Skeletal muscle satellite cell (primary cell): Measurements from ENCODE around the gene HSD17B13.
A peak's percentile ranks its signal among the peaks of the same experiment; 100 is the strongest.
"Not testable (repeated sequence)": the region's sequence is repeated elsewhere in the genome, so short reads cannot be mapped to it uniquely, and the experiment has no call there.

Experiments
- H3K27me3 ChIP-seq: 2 replicates; pipeline ENCODE4 v1.7.0; 2013; ENCODE audit warnings: low read length; ENCODE audit not compliant: control insufficient read depth, insufficient read depth
- H3K36me3 ChIP-seq: 2 replicates; pipeline ENCODE4 v1.7.0; 2013; ENCODE audit warnings: mild to moderate bottlenecking, control low read depth, low read length; ENCODE audit not compliant: insufficient read depth
- H3K4me1 ChIP-seq: 2 replicates; pipeline ENCODE4 v1.7.0; 2013; ENCODE audit warnings: low read length; ENCODE audit not compliant: control insufficient read depth, insufficient read depth
- H3K4me2 ChIP-seq: 2 replicates; pipeline ENCODE4 v1.7.0; 2013; ENCODE audit warnings: mild to moderate bottlenecking, low read length
- H3K4me3 ChIP-seq: 2 replicates; pipeline ENCODE4 v1.7.0; 2013; ENCODE audit warnings: low read length
- H3K9ac ChIP-seq: 2 replicates; pipeline ENCODE4 v1.7.0; 2013; ENCODE audit warnings: mild to moderate bottlenecking, low read depth, low read length, moderate library complexity
- H3K9me3 ChIP-seq: replicated peaks from 2 replicates; pipeline ENCODE4 v1.7.0; 2013; ENCODE audit warnings: mild to moderate bottlenecking, control low read depth, low read length

Gene HSD17B13

GRCh38 chr4:87345139-87345538, 22.5 kb upstream of the HSD17B13 start:
- Histone ChIP-seq H3K4me3 (no peak overlapping the region), H3K4me1 (peaks cover 11% of the 10 kb centered on the region), H3K9ac (no peak overlapping the region), H3K4me2 (no peak overlapping the region), H3K27me3 (no peaks in the 10 kb centered on the region), H3K36me3 (peaks cover 8% of the 10 kb centered on the region), H3K9me3 (no peaks in the 10 kb centered on the region)

GRCh38 chr4:87342872-87343271, 20.2 kb upstream of the HSD17B13 start:
- H3K36me3 ChIP-seq: peaks cover 8% of the 10 kb centered on the region
- no peaks in the 10 kb centered on the region for H3K27me3 ChIP-seq
- H3K9ac ChIP-seq: no peak overlapping the region
- peaks cover 11% of the 10 kb centered on the region for H3K4me1 ChIP-seq
- H3K4me3 ChIP-seq: no peak overlapping the region
- H3K4me2 ChIP-seq: peak overlapping the region; percentile 76
- no peaks in the 10 kb centered on the region for H3K9me3 ChIP-seq

GRCh38 chr4:87341954-87342635, 19.4 kb upstream of the HSD17B13 start:
- not testable (repeated sequence) for H3K9me3 ChIP-seq, H3K36me3 ChIP-seq, H3K27me3 ChIP-seq, H3K9ac ChIP-seq
- Histone ChIP-seq H3K4me1 (peaks cover 11% of the 10 kb centered on the region), H3K4me2 (peak overlapping the region; percentile 76), H3K4me3 (peak overlapping the region; percentile 45)

- no peak overlapping the region for H3K4me3 ChIP-seq
- peaks cover 3% of the 10 kb centered on the region for H3K36me3 ChIP-seq
- H3K9me3 ChIP-seq: no peaks in the 10 kb centered on the region
- H3K9ac ChIP-seq: no peak overlapping the region
- no peak overlapping the region for H3K4me2 ChIP-seq
- peaks cover 11% of the 10 kb centered on the region for H3K4me1 ChIP-seq
- no peaks in the 10 kb centered on the region for H3K27me3 ChIP-seq
Measured at GRCh38 chr4:87339440-87339839, 16.8 kb upstream of the HSD17B13 start.

GRCh38 chr4:87337361-87337760, 14.7 kb upstream of the HSD17B13 start:
- H3K36me3 ChIP-seq: peaks cover 3% of the 10 kb centered on the region
- H3K4me2 ChIP-seq: no peak overlapping the region
- H3K4me3 ChIP-seq: no peak overlapping the region
- no peaks in the 10 kb centered on the region for H3K27me3 ChIP-seq
- peaks cover 6% of the 10 kb centered on the region for H3K4me1 ChIP-seq
- peaks cover 8% of the 10 kb centered on the region for H3K9me3 ChIP-seq
- no peak overlapping the region for H3K9ac ChIP-seq

GRCh38 chr4:87333267-87333666, 10.6 kb upstream of the HSD17B13 start:
- Histone ChIP-seq H3K27me3 (no peaks in the 10 kb centered on the region), H3K9me3 (peaks cover 8% of the 10 kb centered on the region), H3K9ac (no peak overlapping the region), H3K4me1 (no peaks in the 10 kb centered on the region), H3K4me2 (no peak overlapping the region), H3K4me3 (no peak overlapping the region), H3K36me3 (peaks cover 3% of the 10 kb centered on the region)

GRCh38 chr4:87330761-87331160, 8.1 kb upstream of the HSD17B13 start:
- H3K9ac ChIP-seq: no peak overlapping the region
- H3K4me3 ChIP-seq: no peak overlapping the region
- no peaks in the 10 kb centered on the region for H3K36me3 ChIP-seq
- peaks cover 8% of the 10 kb centered on the region for H3K9me3 ChIP-seq
- no peaks in the 10 kb centered on the region for H3K4me1 ChIP-seq
- H3K4me2 ChIP-seq: no peak overlapping the region
- H3K27me3 ChIP-seq: no peaks in the 10 kb centered on the region

GRCh38 chr4:87327136-87327535, 4.5 kb upstream of the HSD17B13 start:
- no peaks in the 10 kb centered on the region for H3K9me3 ChIP-seq
- H3K36me3 ChIP-seq: no peaks in the 10 kb centered on the region
- H3K4me1 ChIP-seq: no peaks in the 10 kb centered on the region
- H3K9ac ChIP-seq: no peak overlapping the region
- no peak overlapping the region for H3K4me2 ChIP-seq
- no peaks in the 10 kb centered on the region for H3K27me3 ChIP-seq
- H3K4me3 ChIP-seq: no peak overlapping the region

GRCh38 chr4:87326460-87326859, 3.8 kb upstream of the HSD17B13 start:
- H3K9ac ChIP-seq: no peak overlapping the region
- H3K4me1 ChIP-seq: no peaks in the 10 kb centered on the region
- H3K27me3 ChIP-seq: no peaks in the 10 kb centered on the region
- no peaks in the 10 kb centered on the region for H3K36me3 ChIP-seq
- no peak overlapping the region for H3K4me3 ChIP-seq
- no peaks in the 10 kb centered on the region for H3K9me3 ChIP-seq
- H3K4me2 ChIP-seq: no peak overlapping the region

GRCh38 chr4:87321888-87322287, 794 bp downstream of the HSD17B13 start:
- Histone ChIP-seq H3K4me2 (no peak overlapping the region), H3K36me3 (no peaks in the 10 kb centered on the region), H3K4me3 (no peak overlapping the region), H3K9ac (no peak overlapping the region), H3K9me3 (no peaks in the 10 kb centered on the region), H3K4me1 (no peaks in the 10 kb centered on the region), H3K27me3 (no peaks in the 10 kb centered on the region)

GRCh38 chr4:87317527-87317926, 5.2 kb downstream of the HSD17B13 start:
- Histone ChIP-seq H3K4me2 (no peak overlapping the region), H3K4me1 (peaks cover 5% of the 10 kb centered on the region), H3K36me3 (no peaks in the 10 kb centered on the region)

GRCh38 chr4:87316961-87317360, 5.7 kb downstream of the HSD17B13 start:
- no peaks in the 10 kb centered on the region for H3K36me3 ChIP-seq
- no peak overlapping the region for H3K4me3 ChIP-seq
- H3K4me2 ChIP-seq: no peak overlapping the region
- H3K4me1 ChIP-seq: peaks cover 5% of the 10 kb centered on the region
- H3K9ac ChIP-seq: no peak overlapping the region
- no peaks in the 10 kb centered on the region for H3K27me3 ChIP-seq
- H3K9me3 ChIP-seq: no peaks in the 10 kb centered on the region

More at GRCh38 chr4:87317527-87317926, 5.2 kb downstream of the HSD17B13 start:
- Histone ChIP-seq H3K27me3 (no peaks in the 10 kb centered on the region), H3K9me3 (no peaks in the 10 kb centered on the region), H3K4me3 (no peak overlapping the region), H3K9ac (no peak overlapping the region)
